Activated CD8-positive, alpha-beta memory T cell treated with anti-CD3 and anti-CD28 coated beads for 48 hours (primary cell): ENCODE measurements around the gene BLOC1S3.

Experiments
- DNase-seq, 3 experiments: peaks; one replicate each; pipeline ENCODE4 v3.0.0-alpha.2; 2020; ENCODE audit warnings: low read depth in 2 of 3, low spot score in 2 of 3

Gene BLOC1S3

DNA sequence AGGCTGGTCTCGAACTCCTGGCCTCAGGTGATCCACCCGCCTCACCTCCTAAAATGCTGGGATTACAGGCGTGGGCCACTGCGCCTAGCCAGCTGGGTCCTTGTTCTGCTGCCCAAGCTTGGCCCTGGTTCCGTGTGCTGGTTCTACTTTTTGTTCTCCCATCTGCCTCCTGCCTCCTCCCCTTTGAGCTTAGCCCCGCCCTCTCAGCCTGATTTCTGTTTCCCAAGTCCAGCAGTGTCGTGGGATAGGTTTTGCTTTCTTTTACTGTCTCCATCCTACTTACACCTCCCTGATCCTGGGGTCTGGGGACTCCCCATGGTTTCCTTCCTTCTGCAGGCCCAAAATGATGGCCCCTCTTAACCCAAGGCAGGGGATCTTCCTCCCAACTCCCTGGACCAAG is 2.4 kb downstream of the BLOC1S3 start:
- DNase-seq = no peak

DNA sequence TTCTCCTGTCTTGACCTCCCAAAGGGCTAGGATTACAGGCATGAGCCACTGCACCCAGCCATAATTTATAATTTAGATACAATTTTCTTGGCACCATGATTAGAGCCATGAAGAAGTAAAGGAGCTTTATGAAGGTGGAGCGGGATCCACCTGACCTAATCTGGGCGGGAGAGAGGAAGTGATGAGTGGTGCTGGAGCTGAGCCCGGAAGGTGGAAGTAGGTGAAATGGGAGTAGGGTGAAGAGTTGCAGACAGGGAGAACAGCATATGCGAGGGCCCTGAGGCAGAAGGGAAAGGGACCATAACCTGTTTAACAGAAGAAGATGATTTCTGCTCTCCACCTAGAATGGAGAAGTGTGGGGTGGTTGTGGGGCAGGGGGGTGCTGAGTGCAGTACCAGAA is 4.2 kb downstream of the BLOC1S3 start:
- no peak for DNase-seq

DNA sequence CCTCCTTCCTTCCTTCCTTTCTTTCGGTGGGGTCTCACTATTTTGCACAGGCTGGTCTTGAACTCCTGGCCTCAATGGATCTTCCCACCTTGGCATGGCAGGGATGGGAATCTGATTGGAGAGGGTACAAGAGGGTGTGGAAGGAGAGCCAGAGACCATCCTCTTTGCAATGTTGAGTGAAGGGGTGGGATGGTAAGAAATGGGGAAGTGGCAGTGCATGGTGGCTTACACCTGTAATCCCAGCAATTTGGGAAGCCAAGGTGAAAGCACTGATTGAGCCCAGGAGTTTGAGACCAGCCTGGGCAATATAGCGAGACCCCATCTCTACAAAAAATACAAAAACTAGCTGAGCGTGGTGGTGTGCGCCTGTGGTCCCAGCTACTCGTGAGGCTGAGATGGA is 5.5 kb downstream of the BLOC1S3 start:
- DNase-seq = no peak

GRCh38 chr19:45186509-45187334 is 8.1 kb downstream of the BLOC1S3 start:
- DNase-seq = no peak

- DNase-seq = no peak
Measured at GRCh38 chr19:45187421-45188100, 9.0 kb downstream of the BLOC1S3 start.

GRCh38 chr19:45189971-45190370 is 11.4 kb downstream of the BLOC1S3 start:
- no peak for DNase-seq

DNA sequence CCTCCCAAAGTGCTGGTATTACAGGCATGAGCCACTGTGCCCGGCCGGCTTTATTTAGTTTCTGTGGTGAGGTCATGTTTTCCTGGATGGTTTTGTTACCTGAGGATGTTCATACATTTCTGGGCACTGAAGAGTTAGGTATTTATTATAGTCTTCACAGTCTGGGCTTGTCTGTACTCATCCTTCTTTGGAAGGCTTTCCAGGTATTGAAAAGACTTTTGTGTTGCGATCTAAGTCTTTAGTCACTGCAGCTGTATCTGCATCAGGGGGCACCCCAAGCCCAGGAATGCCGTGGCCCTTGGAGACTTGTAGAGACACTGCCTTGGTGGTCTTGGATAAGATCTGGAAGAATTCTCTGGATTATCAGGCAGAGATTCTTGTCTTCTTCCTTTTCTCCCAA is 12.8 kb downstream of the BLOC1S3 start:
- no peak for DNase-seq

- no peak for DNase-seq
Measured at GRCh38 chr19:45195764-45196163, 17.2 kb downstream of the BLOC1S3 start.

DNA sequence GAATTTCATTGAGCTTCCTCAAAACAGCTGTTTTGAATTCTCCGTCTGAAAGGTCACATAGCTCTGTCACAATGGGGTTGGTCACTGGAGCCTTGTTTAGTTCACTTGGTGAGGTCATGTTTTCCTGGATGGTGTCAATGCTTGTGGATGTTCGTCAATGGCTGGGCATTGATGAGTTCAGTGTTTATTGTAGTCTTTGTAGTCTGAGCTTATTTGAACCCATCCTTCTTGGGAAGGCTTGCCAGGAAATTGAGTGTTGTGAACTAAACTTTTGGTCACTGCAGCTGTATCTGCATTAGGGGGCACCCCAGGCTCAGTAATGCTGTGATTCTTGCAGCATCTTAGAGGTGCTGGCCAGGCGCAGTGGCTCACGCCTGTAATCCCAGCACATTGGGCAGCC is 22.0 kb downstream of the BLOC1S3 start:
- DNase-seq = no peak

DNA sequence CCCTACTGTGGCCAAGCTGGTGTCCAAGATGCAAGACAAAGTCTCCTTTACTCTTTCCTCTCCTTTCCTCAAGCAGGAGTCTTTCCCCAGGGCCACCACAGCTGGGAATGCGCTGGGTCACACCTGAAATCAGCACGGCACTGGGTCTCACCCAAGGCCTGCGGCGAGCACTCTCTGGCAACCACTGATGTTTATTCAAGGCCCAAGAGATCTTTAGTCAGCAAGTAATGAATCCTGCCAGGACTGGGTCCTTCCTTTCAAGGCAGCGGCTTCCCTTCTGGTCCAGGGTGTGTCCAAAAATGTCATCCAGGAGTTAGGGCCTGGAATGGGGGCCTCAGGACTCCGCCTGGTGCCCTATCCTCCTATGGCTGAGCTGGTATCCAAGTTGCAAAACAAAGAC is 24.1 kb downstream of the BLOC1S3 start:
- DNase-seq = no peak

GRCh38 chr19:45205810-45206209 is 27.2 kb downstream of the BLOC1S3 start:
- no peak for DNase-seq

DNA sequence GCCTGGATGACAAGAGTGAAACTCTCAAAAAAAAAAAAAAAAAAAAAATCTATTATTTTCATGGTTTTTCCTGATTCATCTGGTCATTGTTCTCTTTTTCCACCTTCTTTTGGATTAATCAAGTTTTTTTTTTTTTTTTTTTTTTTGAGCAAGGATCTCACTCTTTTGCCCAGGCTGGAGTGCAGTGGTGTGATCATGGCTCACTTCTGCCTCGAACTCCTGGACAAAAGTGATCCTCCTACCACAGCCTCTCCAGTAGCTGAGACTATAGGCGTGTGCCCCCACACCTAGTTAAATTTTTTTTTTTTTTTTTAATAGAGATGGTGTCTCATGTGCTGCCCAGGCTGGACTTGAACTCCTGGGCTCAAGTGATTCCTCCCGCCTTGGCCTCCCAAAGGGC is 27.7 kb downstream of the BLOC1S3 start:
- DNase-seq = no peak

- DNase-seq = no peak
Measured at GRCh38 chr19:45211751-45212381, 33.3 kb downstream of the BLOC1S3 start.

DNA sequence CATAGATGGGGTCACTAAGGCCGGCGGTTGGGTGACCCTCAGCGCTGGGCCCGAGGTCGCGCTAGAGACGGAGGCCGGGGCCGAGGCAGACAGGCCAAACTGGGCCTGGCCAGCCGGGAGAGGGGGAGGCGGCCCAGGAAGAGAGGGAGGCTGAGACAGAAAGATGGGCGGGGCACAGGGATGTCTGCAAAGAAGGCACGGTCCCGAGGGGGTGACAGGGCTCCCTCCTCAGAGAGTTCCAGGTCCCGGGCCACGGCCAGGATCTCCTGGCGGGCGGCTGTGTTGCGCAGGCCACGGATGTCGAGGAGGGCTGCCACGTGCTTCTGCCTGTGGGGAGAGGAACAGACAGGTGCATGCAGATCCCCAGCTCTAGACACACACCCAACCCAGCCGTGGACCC is 34.4 kb downstream of the BLOC1S3 start:
- DNase-seq = no peak

- no peak for DNase-seq
Measured at GRCh38 chr19:45215391-45216191, 37.0 kb downstream of the BLOC1S3 start.

GRCh38 chr19:45216667-45217066 is 38.1 kb downstream of the BLOC1S3 start:
- DNase-seq = no peak

- no peak for DNase-seq
Measured at GRCh38 chr19:45217193-45217956, 38.8 kb downstream of the BLOC1S3 start.

GRCh38 chr19:45217957-45218334 is 39.4 kb downstream of the BLOC1S3 start:
- no peak for DNase-seq

DNA sequence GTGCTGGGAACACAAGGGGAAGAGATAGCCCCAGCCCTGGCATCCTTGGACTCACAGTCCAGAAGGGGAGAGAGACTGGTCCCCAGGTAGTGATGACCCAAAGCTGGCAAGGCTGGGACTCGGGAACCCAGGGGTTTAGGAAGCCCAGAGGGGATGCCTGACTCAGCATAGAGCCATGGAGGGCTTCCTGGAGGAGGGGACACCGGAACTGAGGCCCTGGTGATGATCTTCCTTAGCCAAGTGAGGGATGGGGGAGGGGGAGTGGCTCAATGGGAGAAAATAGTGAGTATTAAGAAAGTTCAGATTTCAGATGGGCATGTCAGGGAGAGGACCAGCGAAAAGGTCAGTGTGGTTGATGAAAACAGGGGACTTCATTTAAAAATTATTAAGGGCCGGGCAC is 39.8 kb downstream of the BLOC1S3 start:
- DNase-seq = no peak

DNA sequence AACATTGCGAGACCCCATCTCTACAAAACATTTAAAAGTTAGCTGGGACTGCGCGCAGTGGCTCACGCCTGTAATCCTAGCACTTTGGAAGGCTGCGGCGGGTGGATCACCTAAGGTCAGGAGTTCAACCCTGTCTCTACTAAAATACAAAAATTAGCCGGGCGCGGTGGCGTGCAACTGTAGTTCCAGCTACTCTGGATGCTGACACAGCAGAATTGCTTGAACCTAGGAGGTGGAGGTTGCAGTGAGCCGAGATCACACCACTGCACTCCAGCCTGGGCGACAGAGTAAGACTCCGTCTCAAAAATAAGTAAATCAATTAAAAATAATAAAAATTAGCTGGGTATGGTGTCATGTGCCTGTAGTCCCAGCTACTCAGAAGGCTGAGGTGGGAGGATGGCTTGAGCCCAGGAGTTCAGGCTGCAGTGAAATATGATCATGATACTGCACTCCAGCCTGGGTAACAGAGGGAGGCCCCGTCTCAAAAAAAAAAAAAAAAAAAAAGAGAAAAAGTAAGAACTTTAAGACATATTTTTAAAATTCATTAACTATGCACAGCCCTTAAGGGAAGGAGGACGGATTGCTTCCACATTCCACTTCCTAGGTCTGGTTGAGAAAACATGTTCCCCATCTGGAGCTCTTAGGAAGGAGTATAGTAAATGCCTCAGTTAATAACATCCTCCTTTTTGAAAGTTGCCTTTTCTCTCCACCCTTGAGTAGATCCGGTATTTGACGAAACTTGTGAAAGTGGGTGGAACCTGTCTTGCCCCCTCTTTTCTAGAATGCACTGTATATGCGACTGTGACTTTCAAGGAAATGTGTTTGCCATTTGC is 40.5 kb downstream of the BLOC1S3 start:
- DNase-seq = no peak
